ENCODE measurements around the gene MAB21L1. TPM values are rescaled to one million over a fixed set of nuclear protein-coding genes. Genes with fewer than 3 reads are reported as not detected.

Gene MAB21L1
- total RNA-seq, 2 donors from 2014 or later = not detected

GRCh38 chr13:35473802-35474201 lies 2.7 kb downstream of the MAB21L1 start:
- H3K27ac Mint-ChIP-seq = no peak overlapping the region
- H3K4me3 Mint-ChIP-seq = no peak overlapping the region
- peaks cover 31% of the 10 kb centered on the region for H3K36me3 Mint-ChIP-seq (ENCODE audit: low read depth)
- H3K4me1 Mint-ChIP-seq = peaks cover 10% of the 10 kb centered on the region
- H3K27me3 Mint-ChIP-seq = peaks cover 59% of the 10 kb centered on the region
- ATAC-seq (replicated peaks) = no peak
- peaks cover 10% of the 10 kb centered on the region for H3K9me3 Mint-ChIP-seq

GRCh38 chr13:35473206-35473775 lies 3.2 kb downstream of the MAB21L1 start:
- H3K36me3 Mint-ChIP-seq (ENCODE audit: low read depth) = peaks cover 31% of the 10 kb centered on the region
- peaks cover 60% of the 10 kb centered on the region for H3K27me3 Mint-ChIP-seq
- H3K4me3 Mint-ChIP-seq = no peak overlapping the region
- ATAC-seq (replicated peaks) = no peak
- no peak overlapping the region for H3K27ac Mint-ChIP-seq
- H3K9me3 Mint-ChIP-seq = peaks cover 13% of the 10 kb centered on the region
- H3K4me1 Mint-ChIP-seq = peaks cover 10% of the 10 kb centered on the region

- Mint-ChIP-seq H3K27me3 (peaks cover 55% of the 10 kb centered on the region), H3K27ac (no peak overlapping the region), H3K4me3 (no peak overlapping the region), H3K9me3 (peaks cover 16% of the 10 kb centered on the region), H3K4me1 (peaks cover 10% of the 10 kb centered on the region), H3K36me3 (ENCODE audit: low read depth) (peaks cover 31% of the 10 kb centered on the region)
- no peak for ATAC-seq (replicated peaks)
Observed at GRCh38 chr13:35472323-35472881, 4.1 kb downstream of the MAB21L1 start.

- no peak for ATAC-seq (replicated peaks)
- H3K9me3 Mint-ChIP-seq = peaks cover 16% of the 10 kb centered on the region
- peaks cover 10% of the 10 kb centered on the region for H3K4me1 Mint-ChIP-seq
- H3K27me3 Mint-ChIP-seq = peaks cover 49% of the 10 kb centered on the region
- H3K27ac Mint-ChIP-seq = no peak overlapping the region
- H3K4me3 Mint-ChIP-seq = peak overlapping the region; percentile 23
- H3K36me3 Mint-ChIP-seq (ENCODE audit: low read depth) = peaks cover 31% of the 10 kb centered on the region
Observed at GRCh38 chr13:35471706-35472322, 4.7 kb downstream of the MAB21L1 start.

GRCh38 chr13:35470671-35471661 lies 5.5 kb downstream of the MAB21L1 start:
- no peak for ATAC-seq (replicated peaks)
- H3K36me3 Mint-ChIP-seq (ENCODE audit: low read depth) = peaks cover 23% of the 10 kb centered on the region
- peaks cover 4% of the 10 kb centered on the region for H3K4me1 Mint-ChIP-seq
- H3K4me3 Mint-ChIP-seq = peak overlapping the region; percentile 23
- H3K27me3 Mint-ChIP-seq = peaks cover 40% of the 10 kb centered on the region
- H3K27ac Mint-ChIP-seq = no peak overlapping the region
- H3K9me3 Mint-ChIP-seq = peaks cover 16% of the 10 kb centered on the region

GRCh38 chr13:35469806-35470525 lies 6.5 kb downstream of the MAB21L1 start:
- Mint-ChIP-seq H3K27ac (no peak overlapping the region), H3K9me3 (peaks cover 16% of the 10 kb centered on the region), H3K4me1 (no peaks in the 10 kb centered on the region), H3K36me3 (ENCODE audit: low read depth) (peaks cover 15% of the 10 kb centered on the region), H3K27me3 (peaks cover 31% of the 10 kb centered on the region), H3K4me3 (peak overlapping the region; percentile 21)
- ATAC-seq (replicated peaks) = no peak

GRCh38 chr13:35468195-35468594 lies 8.3 kb downstream of the MAB21L1 start:
- Mint-ChIP-seq H3K36me3 (ENCODE audit: low read depth) (peaks cover 8% of the 10 kb centered on the region), H3K4me1 (no peaks in the 10 kb centered on the region), H3K4me3 (no peak overlapping the region), H3K27ac (no peak overlapping the region), H3K27me3 (peaks cover 25% of the 10 kb centered on the region), H3K9me3 (peaks cover 12% of the 10 kb centered on the region)
- ATAC-seq (replicated peaks) = no peak

- H3K36me3 Mint-ChIP-seq (ENCODE audit: low read depth) = peaks cover 7% of the 10 kb centered on the region
- H3K4me3 Mint-ChIP-seq = no peak overlapping the region
- H3K27ac Mint-ChIP-seq = no peak overlapping the region
- H3K4me1 Mint-ChIP-seq = no peaks in the 10 kb centered on the region
- peaks cover 11% of the 10 kb centered on the region for H3K9me3 Mint-ChIP-seq
- H3K27me3 Mint-ChIP-seq = peaks cover 16% of the 10 kb centered on the region
- ATAC-seq (replicated peaks) = no peak
Observed at GRCh38 chr13:35465371-35465770, 11.1 kb downstream of the MAB21L1 start.

- Mint-ChIP-seq H3K27me3 (no peaks in the 10 kb centered on the region), H3K36me3 (ENCODE audit: low read depth) (no peaks in the 10 kb centered on the region), H3K4me3 (no peak overlapping the region), H3K27ac (no peak overlapping the region), H3K9me3 (no peaks in the 10 kb centered on the region), H3K4me1 (no peaks in the 10 kb centered on the region)
- ATAC-seq (replicated peaks) = no peak
Observed at GRCh38 chr13:35460061-35460460, 16.4 kb downstream of the MAB21L1 start.

GRCh38 chr13:35457258-35457657 lies 19.2 kb downstream of the MAB21L1 start:
- no peak for ATAC-seq (replicated peaks)
- H3K9me3 Mint-ChIP-seq = no peaks in the 10 kb centered on the region
- no peaks in the 10 kb centered on the region for H3K27me3 Mint-ChIP-seq
- H3K4me3 Mint-ChIP-seq = no peak overlapping the region
- H3K27ac Mint-ChIP-seq = no peak overlapping the region
- H3K36me3 Mint-ChIP-seq (ENCODE audit: low read depth) = no peaks in the 10 kb centered on the region
- no peaks in the 10 kb centered on the region for H3K4me1 Mint-ChIP-seq

- ATAC-seq (replicated peaks) = no peak
- H3K4me3 Mint-ChIP-seq = no peak overlapping the region
Observed at GRCh38 chr13:35455022-35455421, 21.5 kb downstream of the MAB21L1 start.

GRCh38 chr13:35449821-35450220 lies 26.7 kb downstream of the MAB21L1 start:
- no peaks in the 10 kb centered on the region for H3K36me3 Mint-ChIP-seq (ENCODE audit: low read depth)
- H3K4me3 Mint-ChIP-seq = no peak overlapping the region
- no peaks in the 10 kb centered on the region for H3K27me3 Mint-ChIP-seq
- H3K4me1 Mint-ChIP-seq = no peaks in the 10 kb centered on the region
- peaks cover 8% of the 10 kb centered on the region for H3K9me3 Mint-ChIP-seq
- no peak overlapping the region for H3K27ac Mint-ChIP-seq
- no peak for ATAC-seq (replicated peaks)

More at GRCh38 chr13:35455022-35455421, 21.5 kb downstream of the MAB21L1 start:
- Mint-ChIP-seq H3K9me3 (peaks cover 3% of the 10 kb centered on the region), H3K36me3 (ENCODE audit: low read depth) (no peaks in the 10 kb centered on the region), H3K27me3 (no peaks in the 10 kb centered on the region), H3K4me1 (no peaks in the 10 kb centered on the region), H3K27ac (no peak overlapping the region)

- Mint-ChIP-seq H3K9me3 (peaks cover 8% of the 10 kb centered on the region), H3K27me3 (no peaks in the 10 kb centered on the region), H3K4me3 (no peak overlapping the region), H3K27ac (no peak overlapping the region), H3K36me3 (ENCODE audit: low read depth) (no peaks in the 10 kb centered on the region), H3K4me1 (no peaks in the 10 kb centered on the region)
- ATAC-seq (replicated peaks) = no peak
Observed at GRCh38 chr13:35448465-35448864, 28.0 kb downstream of the MAB21L1 start.

All from activated T-helper 17 cell treated with anti-CD3 and anti-CD28 coated beads, Interleukin-2, amount 50 U/mL, for 72 hours (primary cell).